CD14-positive monocyte (primary cell): Measurements from ENCODE around the gene GTSF1L. TPM values are rescaled to one million over a fixed set of nuclear protein-coding genes. Genes with fewer than 3 reads are reported as not detected.

ENCODE experiments used
- DNase-seq, 3 donors: peaks; one replicate each; pipeline ENCODE4 v3.0.0-alpha.2; 2011 to 2022
- H2AFZ ChIP-seq: 2 replicates; pipeline ENCODE4 v1.6.0; 2012; ENCODE audit warnings: mild to moderate bottlenecking, low read depth, low read length, inconsistent platforms; ENCODE audit not compliant: insufficient read depth, poor library complexity, severe bottlenecking
- H3K27ac ChIP-seq, 2 donors: 1 replicate in 1 of 2; 2 replicates in 1 of 2; pipeline ENCODE4 v1.5.1; 2012 to 2013; ENCODE audit warnings: low read length in 2 of 2, control low read depth in 1 of 2, inconsistent platforms in 1 of 2, low read depth in 1 of 2, mild to moderate bottlenecking in 1 of 2
- H3K27me3 ChIP-seq, 2 donors: one replicate each; pipeline versions ENCODE4 v1.6.0 to v1.6.1; 2011 to 2013; ENCODE audit warnings: low read length in 2 of 2; ENCODE audit not compliant: control insufficient read depth in 2 of 2, insufficient read depth in 2 of 2
- H3K36me3 ChIP-seq, 2 donors: replicated peaks in 1 of 2; 1 replicate in 1 of 2; 2 replicates in 1 of 2; pipeline versions ENCODE4 v1.5.1 to v1.6.1; 2012 to 2013; ENCODE audit warnings: low read length in 2 of 2, control low read depth in 1 of 2, inconsistent platforms in 1 of 2, mild to moderate bottlenecking in 1 of 2; ENCODE audit not compliant: insufficient read depth in 2 of 2, control insufficient read depth in 1 of 2
- H3K4me1 ChIP-seq, 2 donors: 1 replicate in 1 of 2; 2 replicates in 1 of 2; pipeline versions ENCODE4 v1.5.1 to v1.6.1; 2012 to 2013; ENCODE audit warnings: low read length in 2 of 2, control low read depth in 1 of 2, inconsistent platforms in 1 of 2, mild to moderate bottlenecking in 1 of 2, moderate library complexity in 1 of 2; ENCODE audit not compliant: insufficient read depth in 2 of 2, control insufficient read depth in 1 of 2
- H3K4me2 ChIP-seq: replicated peaks from 2 replicates; pipeline ENCODE3; 2012; ENCODE audit warnings: low read length, moderate library complexity, mild to moderate bottlenecking; ENCODE audit not compliant: poor library complexity, severe bottlenecking; ENCODE audit errors: extremely low read depth
- H3K4me3 ChIP-seq, 3 experiments: fragments of 200-600 bp in 1 of 3; sonication (generic) in 1 of 3; replicated peaks in 1 of 3; 1 replicate in 2 of 3; 2 replicates in 1 of 3; pipeline ENCODE4 v1.5.1; 2011 to 2013; ENCODE audit warnings: low read length in 3 of 3, mild to moderate bottlenecking in 3 of 3, control low read depth in 2 of 3, low read depth in 2 of 3, inconsistent platforms in 1 of 3, moderate library complexity in 1 of 3
- H3K79me2 ChIP-seq: 2 replicates; pipeline ENCODE4 v1.6.0; 2012; ENCODE audit warnings: mild to moderate bottlenecking, control low read depth, inconsistent platforms, low read length, moderate library complexity; ENCODE audit not compliant: insufficient read depth
- H3K9ac ChIP-seq: 2 replicates; pipeline ENCODE4 v1.6.0; 2017; ENCODE audit warnings: low read length, mild to moderate bottlenecking; ENCODE audit not compliant: insufficient read depth, poor library complexity, severe bottlenecking
- H3K9me3 ChIP-seq, 2 donors: replicated peaks in 1 of 2; 1 replicate in 1 of 2; 2 replicates in 1 of 2; pipeline versions ENCODE4 v1.5.1 to v1.6.1; 2012 to 2013; ENCODE audit warnings: low read length in 2 of 2, control low read depth in 1 of 2; ENCODE audit not compliant: control insufficient read depth in 1 of 2, insufficient read depth in 1 of 2
- H4K20me1 ChIP-seq: 2 replicates; pipeline ENCODE4 v1.6.0; 2012; ENCODE audit warnings: mild to moderate bottlenecking, low read length, control low read depth, moderate library complexity; ENCODE audit not compliant: insufficient read depth
- H3K27ac Mint-ChIP-seq, 7 donors: one replicate each; pipeline ENCODE4 v1.8.0; 2020; ENCODE audit warnings: mild to moderate bottlenecking in 7 of 7, mixed read lengths in 7 of 7, moderate library complexity in 6 of 7, inconsistent platforms in 2 of 7
- H3K27me3 Mint-ChIP-seq, 3 donors: one replicate each; pipeline ENCODE4 v1.8.0; 2021 to 2022; ENCODE audit warnings: low read depth in 3 of 3, mild to moderate bottlenecking in 3 of 3, mixed read lengths in 3 of 3, moderate library complexity in 3 of 3, inconsistent platforms in 1 of 3
- H3K36me3 Mint-ChIP-seq, 2 donors: one replicate each; pipeline ENCODE4 v1.8.0; 2020; ENCODE audit warnings: mixed read lengths in 2 of 2, inconsistent platforms in 1 of 2, mild to moderate bottlenecking in 1 of 2
- H3K4me1 Mint-ChIP-seq: one replicate; pipeline ENCODE4 v1.8.0; 2020; ENCODE audit warnings: mild to moderate bottlenecking, mixed read lengths
- H3K4me3 Mint-ChIP-seq, 2 donors: one replicate each; pipeline ENCODE4 v1.8.0; 2020; ENCODE audit warnings: mild to moderate bottlenecking in 2 of 2, mixed read lengths in 2 of 2, moderate library complexity in 1 of 2
- H3K9me3 Mint-ChIP-seq, 7 donors: one replicate each; pipeline ENCODE4 v1.8.0; 2020 to 2022; ENCODE audit warnings: mixed read lengths in 7 of 7, mild to moderate bottlenecking in 6 of 7, moderate library complexity in 6 of 7, inconsistent platforms in 2 of 7
- WGBS: methylation state at CpG from one replicate; pipeline ENCODE4 v1.1.5; 2013; ENCODE audit warnings: missing lambda C conversion rate; ENCODE audit not compliant: insufficient coverage; 5-methylcytosine and 5-hydroxymethylcytosine counted together
- intact Hi-C, 2 donors: fragments of 100-400 bp; cut with micrococcal nuclease; formaldehyde crosslinking; loops; one replicate each; pipeline versions ENCODE4 v1.15.0 to v1.15.1; 2023
- polyA plus RNA-seq, 3 donors: library from polyadenylated mRNA; depleted of rRNA in 1 of 3; unstranded in 2 of 3; stranded (reverse) in 1 of 3; fragments of 300-500 nt in 2 of 3; fragments of >200 nt in 1 of 3; fragmentation: Illumina TruSeq in 2 of 3; gene quantifications; 1 replicate in 2 of 3; 2 replicates in 1 of 3; pipeline ENCODE4 v1.2.3, GENCODE V29; 2012 to 2021
- TF ChIP-seq, protein P1 (sequence below): fragments of 200-600 bp; IDR thresholded peaks from one replicate; pipeline ENCODE4 v1.8.0; 2022; ENCODE audit warnings: antibody characterized with exemption, mild to moderate bottlenecking

GTSF1L gene
- polyA plus RNA-seq, 3 donors, result not detected

DNA sequence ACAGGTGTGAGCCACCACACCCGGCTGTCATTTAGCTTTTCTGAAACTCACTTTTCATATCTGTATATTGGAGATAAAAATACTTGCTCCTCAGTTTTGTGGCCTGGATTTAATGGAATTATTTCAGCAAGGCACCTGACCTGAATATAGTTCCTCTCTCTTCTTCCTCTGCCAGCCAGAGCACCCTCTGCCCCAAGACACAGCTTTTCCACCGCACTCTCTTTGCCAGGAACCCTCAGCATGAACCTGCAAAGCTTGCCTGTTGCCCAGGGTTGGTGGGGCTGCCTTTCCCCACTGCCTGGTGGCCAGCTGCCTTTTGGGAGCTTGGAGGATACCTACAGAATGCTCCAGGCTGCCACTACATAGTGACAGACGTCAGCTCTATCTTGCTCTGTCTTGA, 3.1 kb downstream of the GTSF1L start:
- intact Hi-C loops, result no loop called here
- H3K79me2 ChIP-seq, result no peaks in the 10 kb centered on the region
- WGBS, result 95% methylated on average over 2 of the region's 3 CpGs
- Mint-ChIP-seq H3K9me3 (peaks cover 2 to 13% (median 7%) of the 10 kb centered on the region in 7 donors), H3K4me3 (no peak overlapping the region), H3K27me3 (peaks cover 0 to 6% (median 5%) of the 10 kb centered on the region in 3 donors), H3K4me1 (peaks cover 7% of the 10 kb centered on the region), H3K27ac (no peak overlapping the region), H3K36me3 (peaks cover 1 to 6% of the 10 kb centered on the region in 2 donors)
- no peak overlapping the region for H3K4me3 ChIP-seq
- DNase-seq, result no peak
- H3K4me1 ChIP-seq, result no peaks in the 10 kb centered on the region
- H3K9ac ChIP-seq, result no peak overlapping the region
- H3K9me3 ChIP-seq, result no peaks in the 10 kb centered on the region
- no peaks in the 10 kb centered on the region for H3K36me3 ChIP-seq
- H3K27ac ChIP-seq, result no peak overlapping the region
- H3K4me2 ChIP-seq, result no peak overlapping the region
- H2AFZ ChIP-seq, result no peak overlapping the region
- H3K27me3 ChIP-seq, result no peaks in the 10 kb centered on the region
- TF ChIP-seq, protein P1, sequence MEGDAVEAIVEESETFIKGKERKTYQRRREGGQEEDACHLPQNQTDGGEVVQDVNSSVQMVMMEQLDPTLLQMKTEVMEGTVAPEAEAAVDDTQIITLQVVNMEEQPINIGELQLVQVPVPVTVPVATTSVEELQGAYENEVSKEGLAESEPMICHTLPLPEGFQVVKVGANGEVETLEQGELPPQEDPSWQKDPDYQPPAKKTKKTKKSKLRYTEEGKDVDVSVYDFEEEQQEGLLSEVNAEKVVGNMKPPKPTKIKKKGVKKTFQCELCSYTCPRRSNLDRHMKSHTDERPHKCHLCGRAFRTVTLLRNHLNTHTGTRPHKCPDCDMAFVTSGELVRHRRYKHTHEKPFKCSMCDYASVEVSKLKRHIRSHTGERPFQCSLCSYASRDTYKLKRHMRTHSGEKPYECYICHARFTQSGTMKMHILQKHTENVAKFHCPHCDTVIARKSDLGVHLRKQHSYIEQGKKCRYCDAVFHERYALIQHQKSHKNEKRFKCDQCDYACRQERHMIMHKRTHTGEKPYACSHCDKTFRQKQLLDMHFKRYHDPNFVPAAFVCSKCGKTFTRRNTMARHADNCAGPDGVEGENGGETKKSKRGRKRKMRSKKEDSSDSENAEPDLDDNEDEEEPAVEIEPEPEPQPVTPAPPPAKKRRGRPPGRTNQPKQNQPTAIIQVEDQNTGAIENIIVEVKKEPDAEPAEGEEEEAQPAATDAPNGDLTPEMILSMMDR, result no peak
- H4K20me1 ChIP-seq, result no peaks in the 10 kb centered on the region

- H3K79me2 ChIP-seq, result no peaks in the 10 kb centered on the region
- no peak overlapping the region for H3K4me2 ChIP-seq
- H3K4me1 ChIP-seq, result no peaks in the 10 kb centered on the region
- no peak overlapping the region for H3K4me3 Mint-ChIP-seq
- no peak for DNase-seq
- no peaks in the 10 kb centered on the region for H3K9me3 ChIP-seq
- peaks cover 1 to 6% of the 10 kb centered on the region in 2 donors for H3K36me3 Mint-ChIP-seq
- TF ChIP-seq, protein P1, result no peak
- H3K4me3 ChIP-seq, result no peak overlapping the region
- peaks cover 0 to 6% (median 5%) of the 10 kb centered on the region in 3 donors for H3K27me3 Mint-ChIP-seq
- H3K27ac ChIP-seq, result no peak overlapping the region
- WGBS, result no CpG with 5 or more reads among the region's 4 CpGs
- no peak overlapping the region for H3K27ac Mint-ChIP-seq
- peaks cover 2 to 11% (median 7%) of the 10 kb centered on the region in 7 donors for H3K9me3 Mint-ChIP-seq
- peaks cover 7% of the 10 kb centered on the region for H3K4me1 Mint-ChIP-seq
- intact Hi-C loops, result no loop called here
- H3K27me3 ChIP-seq, result no peaks in the 10 kb centered on the region
- no peaks in the 10 kb centered on the region for H3K36me3 ChIP-seq
- no peak overlapping the region for H2AFZ ChIP-seq
- H4K20me1 ChIP-seq, result no peaks in the 10 kb centered on the region
- H3K9ac ChIP-seq, result no peak overlapping the region
These were observed 3.6 kb downstream of the GTSF1L start for GRCh38 chr20:43723186-43723585.
